Raji (cell line): ENCODE results near the gene CDK5RAP2.

Source experiments
- POLR2A ChIP-seq: IDR thresholded peaks from 2 replicates; pipeline ENCODE4 v1.6.1; 2011; ENCODE audit warnings: low read depth, low read length, control low read depth; ENCODE audit not compliant: insufficient read depth

Gene CDK5RAP2

GRCh38 chr9:120464176-120464886, 115.6 kb downstream of the CDK5RAP2 start:
- no peak for TF ChIP-seq POLR2A

- TF ChIP-seq POLR2A, result no peak
Measured at GRCh38 chr9:120463765-120464164, 116.2 kb downstream of the CDK5RAP2 start.

GRCh38 chr9:120456218-120456617, 123.7 kb downstream of the CDK5RAP2 start:
- no peak for TF ChIP-seq POLR2A

- no peak for TF ChIP-seq POLR2A
Measured at GRCh38 chr9:120454467-120454866, 125.5 kb downstream of the CDK5RAP2 start.

- no peak for TF ChIP-seq POLR2A
Measured at GRCh38 chr9:120453792-120454191, 126.2 kb downstream of the CDK5RAP2 start.

GRCh38 chr9:120452631-120453030, 127.3 kb downstream of the CDK5RAP2 start:
- TF ChIP-seq POLR2A, result no peak

- TF ChIP-seq POLR2A, result no peak
Measured at GRCh38 chr9:120450916-120451315, 129.1 kb downstream of the CDK5RAP2 start.

- no peak for TF ChIP-seq POLR2A
Measured at GRCh38 chr9:120449566-120449965, 130.4 kb downstream of the CDK5RAP2 start.

GRCh38 chr9:120447959-120448500, 131.9 kb downstream of the CDK5RAP2 start:
- no peak for TF ChIP-seq POLR2A

GRCh38 chr9:120446671-120447070, 133.3 kb downstream of the CDK5RAP2 start:
- no peak for TF ChIP-seq POLR2A

GRCh38 chr9:120443976-120444375, 136.0 kb downstream of the CDK5RAP2 start:
- TF ChIP-seq POLR2A, result no peak

- no peak for TF ChIP-seq POLR2A
Measured at GRCh38 chr9:120443489-120443888, 136.5 kb downstream of the CDK5RAP2 start.

GRCh38 chr9:120442308-120442995, 137.5 kb downstream of the CDK5RAP2 start:
- no peak for TF ChIP-seq POLR2A

- TF ChIP-seq POLR2A, result no peak
Measured at GRCh38 chr9:120441426-120442307, 138.3 kb downstream of the CDK5RAP2 start.

- no peak for TF ChIP-seq POLR2A
Measured at GRCh38 chr9:120440791-120441190, 139.2 kb downstream of the CDK5RAP2 start.
